Measurements from ENCODE around the gene CFAP97D1.

Gene CFAP97D1

DNA sequence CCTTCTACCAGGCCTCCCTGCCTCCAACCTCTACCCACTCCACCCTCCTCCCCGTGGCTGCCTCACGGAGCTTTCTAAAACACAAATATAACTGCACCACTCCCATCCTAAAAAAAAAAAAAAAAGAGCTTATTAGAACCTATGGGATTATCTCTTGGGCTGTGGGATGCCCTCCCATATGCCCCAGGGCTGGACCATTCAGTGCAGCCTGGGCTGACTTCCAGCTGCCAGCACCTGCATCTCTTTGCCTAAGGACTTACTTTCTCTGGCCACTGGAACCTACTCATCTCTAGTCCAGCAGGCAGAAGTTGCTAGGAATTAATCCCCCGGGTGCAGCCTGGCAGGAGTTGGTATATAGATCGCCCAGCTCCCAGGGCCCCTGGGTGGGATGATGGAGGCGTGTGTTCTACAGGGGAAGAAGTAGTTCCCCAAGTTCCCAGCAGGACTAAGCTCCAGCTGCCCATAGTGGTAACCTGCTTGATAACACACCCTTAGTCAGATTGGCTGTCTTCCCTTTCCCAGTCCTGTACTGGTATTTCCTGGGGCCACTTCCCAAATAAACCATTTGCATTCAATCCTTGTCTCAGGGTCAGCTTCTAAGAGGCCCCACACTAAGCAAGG, 42.4 kb downstream of the CFAP97D1 start:
- H3K4me3 ChIP-seq: no peak overlapping the region
- H3K27ac ChIP-seq: no peak overlapping the region
- intact Hi-C loops (cut with DNase I; ENCODE audit: low total_unique reads): no loop called here
- H3K36me3 ChIP-seq: peaks cover 4 to 58% (median 17%) of the 10 kb centered on the region in 3 donors
- DNase-seq: no peak
- H3K27me3 ChIP-seq: no peaks in the 10 kb centered on the region
- no peaks in the 10 kb centered on the region for H3K4me1 ChIP-seq
- TF ChIP-seq CTCF (IDR thresholded peaks at IDR 0.05): no peak
- no peaks in the 10 kb centered on the region for H3K9me3 ChIP-seq

- no peaks in the 10 kb centered on the region for H3K9me3 ChIP-seq
- no peaks in the 10 kb centered on the region for H3K4me1 ChIP-seq
- H3K27ac ChIP-seq: no peak overlapping the region
- intact Hi-C loops (cut with DNase I; ENCODE audit: low total_unique reads): no loop called here
- TF ChIP-seq CTCF (IDR thresholded peaks at IDR 0.05): no peak
- no peaks in the 10 kb centered on the region for H3K27me3 ChIP-seq
- peaks cover 5 to 66% (median 25%) of the 10 kb centered on the region in 3 donors for H3K36me3 ChIP-seq
- no peak for DNase-seq
- H3K4me3 ChIP-seq: no peak overlapping the region
Measured at GRCh38 chr17:43823350-43824084, 43.3 kb downstream of the CFAP97D1 start.

DNA sequence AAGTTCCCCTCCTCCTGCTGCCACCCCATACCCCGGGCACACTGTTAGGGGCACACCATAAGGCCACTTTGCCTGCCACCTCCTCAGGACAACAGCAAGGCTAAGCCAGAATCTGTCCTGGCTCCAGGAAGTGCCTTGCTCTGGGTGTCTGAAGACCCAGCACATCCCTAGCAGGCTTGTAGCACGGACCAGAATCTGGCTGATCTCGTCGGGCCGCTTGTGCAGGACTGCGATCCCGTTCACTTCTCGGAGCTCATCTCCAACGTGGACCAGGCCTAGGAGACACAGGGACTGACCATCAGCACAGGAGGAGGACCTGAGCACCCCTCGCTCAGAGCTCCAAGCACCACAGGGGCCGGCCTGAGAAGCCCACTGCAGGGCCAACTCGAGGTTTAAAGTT, 45.3 kb downstream of the CFAP97D1 start:
- no peak for TF ChIP-seq CTCF (IDR thresholded peaks at IDR 0.05)
- Histone ChIP-seq H3K4me3 (no peak overlapping the region), H3K27ac (no peak overlapping the region), H3K9me3 (no peaks in the 10 kb centered on the region), H3K27me3 (no peaks in the 10 kb centered on the region), H3K36me3 (peaks cover 5 to 69% (median 35%) of the 10 kb centered on the region in 3 donors), H3K4me1 (no peaks in the 10 kb centered on the region)
- DNase-seq: no peak
- intact Hi-C loops (cut with DNase I; ENCODE audit: low total_unique reads): no loop called here

GRCh38 chr17:43826206-43826605, 46.0 kb downstream of the CFAP97D1 start:
- no peak overlapping the region for H3K27ac ChIP-seq
- intact Hi-C loops (cut with DNase I; ENCODE audit: low total_unique reads): no loop called here
- no peak overlapping the region for H3K4me3 ChIP-seq
- no peak for DNase-seq
- H3K27me3 ChIP-seq: no peaks in the 10 kb centered on the region
- TF ChIP-seq CTCF (IDR thresholded peaks at IDR 0.05): no peak
- H3K4me1 ChIP-seq: no peaks in the 10 kb centered on the region
- H3K36me3 ChIP-seq: peaks cover 5 to 71% (median 32%) of the 10 kb centered on the region in 3 donors
- no peaks in the 10 kb centered on the region for H3K9me3 ChIP-seq

GRCh38 chr17:43827596-43827995, 47.4 kb downstream of the CFAP97D1 start:
- intact Hi-C loops (cut with DNase I; ENCODE audit: low total_unique reads): no loop called here
- no peak for TF ChIP-seq CTCF (IDR thresholded peaks at IDR 0.05)

More at GRCh38 chr17:43827596-43827995, 47.4 kb downstream of the CFAP97D1 start:
- Histone ChIP-seq H3K4me3 (no peak overlapping the region), H3K36me3 (peaks cover 5 to 72% (median 32%) of the 10 kb centered on the region in 3 donors), H3K27ac (no peak overlapping the region), H3K27me3 (no peaks in the 10 kb centered on the region), H3K4me1 (peaks cover 0 to 11% (median 10%) of the 10 kb centered on the region in 4 donors), H3K9me3 (no peaks in the 10 kb centered on the region)
- no peak for DNase-seq

All from tibial artery (tissue), 4 donors.